NB4 (cell line): Measurements from ENCODE around the gene CBLB.

ENCODE experiments used
- TF ChIP-seq, protein P1 (sequence below): IDR thresholded peaks from one replicate; pipeline ENCODE4 v1.5.1; 2012; ENCODE audit warnings: low read depth, low read length
- TF ChIP-seq, protein P2 (sequence below): IDR thresholded peaks from 2 replicates; pipeline ENCODE4 v1.6.1; 2011; ENCODE audit warnings: low read depth, low read length

DNA sequence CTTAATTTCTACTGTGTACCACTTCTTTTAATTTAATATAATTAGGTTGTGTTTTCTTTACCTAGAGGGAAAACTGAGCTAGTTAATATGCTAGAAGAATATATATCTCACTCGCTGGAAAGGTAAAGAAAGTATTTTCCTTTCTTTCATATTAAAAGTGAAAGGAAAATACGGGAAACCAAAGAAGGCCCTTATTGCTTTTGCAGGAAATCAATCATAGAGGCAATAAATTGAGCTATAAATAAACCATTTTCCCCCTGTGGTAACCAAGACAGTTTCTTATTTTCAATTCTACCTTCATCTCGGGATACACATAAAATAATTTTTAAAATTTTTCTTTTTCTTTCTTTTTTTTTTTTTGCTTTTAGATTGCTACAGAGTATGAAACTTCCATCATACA lies 101.6 kb downstream of the CBLB start:
- TF ChIP-seq, protein P1, sequence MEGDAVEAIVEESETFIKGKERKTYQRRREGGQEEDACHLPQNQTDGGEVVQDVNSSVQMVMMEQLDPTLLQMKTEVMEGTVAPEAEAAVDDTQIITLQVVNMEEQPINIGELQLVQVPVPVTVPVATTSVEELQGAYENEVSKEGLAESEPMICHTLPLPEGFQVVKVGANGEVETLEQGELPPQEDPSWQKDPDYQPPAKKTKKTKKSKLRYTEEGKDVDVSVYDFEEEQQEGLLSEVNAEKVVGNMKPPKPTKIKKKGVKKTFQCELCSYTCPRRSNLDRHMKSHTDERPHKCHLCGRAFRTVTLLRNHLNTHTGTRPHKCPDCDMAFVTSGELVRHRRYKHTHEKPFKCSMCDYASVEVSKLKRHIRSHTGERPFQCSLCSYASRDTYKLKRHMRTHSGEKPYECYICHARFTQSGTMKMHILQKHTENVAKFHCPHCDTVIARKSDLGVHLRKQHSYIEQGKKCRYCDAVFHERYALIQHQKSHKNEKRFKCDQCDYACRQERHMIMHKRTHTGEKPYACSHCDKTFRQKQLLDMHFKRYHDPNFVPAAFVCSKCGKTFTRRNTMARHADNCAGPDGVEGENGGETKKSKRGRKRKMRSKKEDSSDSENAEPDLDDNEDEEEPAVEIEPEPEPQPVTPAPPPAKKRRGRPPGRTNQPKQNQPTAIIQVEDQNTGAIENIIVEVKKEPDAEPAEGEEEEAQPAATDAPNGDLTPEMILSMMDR = no peak
- TF ChIP-seq, protein P2, sequence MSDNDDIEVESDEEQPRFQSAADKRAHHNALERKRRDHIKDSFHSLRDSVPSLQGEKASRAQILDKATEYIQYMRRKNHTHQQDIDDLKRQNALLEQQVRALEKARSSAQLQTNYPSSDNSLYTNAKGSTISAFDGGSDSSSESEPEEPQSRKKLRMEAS = no peak
